ENCODE measurements around the gene CTSF.
"Not testable (repeated sequence)": the region's sequence is repeated elsewhere in the genome, so short reads cannot be mapped to it uniquely, and the experiment has no call there.

Gene CTSF

DNA sequence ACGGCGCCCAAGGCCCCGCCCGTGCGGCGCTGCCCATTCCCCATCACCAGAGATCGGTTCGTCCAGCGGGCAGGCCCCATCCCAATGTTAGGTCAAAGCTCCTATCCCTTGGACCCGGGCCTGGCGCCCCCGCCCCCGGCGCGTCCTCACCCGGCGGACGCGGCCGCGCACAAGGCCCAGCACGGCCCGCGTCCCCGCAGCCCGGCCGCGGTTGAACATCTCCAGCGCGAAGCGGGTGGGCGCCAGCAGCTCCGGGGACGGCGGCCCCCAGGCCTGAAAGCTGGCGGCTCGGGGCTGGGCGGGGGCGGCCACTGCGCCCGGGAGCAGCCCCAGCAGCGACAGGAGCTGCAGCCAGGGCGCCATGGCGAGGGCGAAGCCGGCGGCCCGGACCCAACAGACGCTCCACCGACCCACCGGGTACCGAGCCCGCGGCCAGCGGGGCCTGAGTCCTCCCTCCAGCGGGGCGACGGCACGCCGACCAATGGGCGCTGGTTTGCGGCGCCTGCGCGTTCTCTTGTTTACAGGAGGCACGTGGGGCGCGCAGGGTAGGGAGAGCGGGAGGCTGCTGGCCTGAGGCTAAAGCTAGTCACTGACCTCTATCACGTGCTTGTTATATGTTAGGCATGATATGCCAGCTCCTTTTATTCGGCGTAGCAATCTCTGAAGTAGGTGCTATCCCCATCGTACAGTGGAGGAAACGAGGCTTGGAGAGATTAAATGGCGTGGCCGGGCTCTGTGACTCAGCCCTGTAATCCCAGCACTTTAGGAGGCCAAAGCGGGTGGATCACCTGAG, at the start of gene CTSF:
Gene CTSF, minus strand, starts transcription at position 483 of the 793 bp plus-strand sequence. Its CDS starts 120 bp downstream, at position 363.
- peak; percentile 74 for DNase-seq

DNA sequence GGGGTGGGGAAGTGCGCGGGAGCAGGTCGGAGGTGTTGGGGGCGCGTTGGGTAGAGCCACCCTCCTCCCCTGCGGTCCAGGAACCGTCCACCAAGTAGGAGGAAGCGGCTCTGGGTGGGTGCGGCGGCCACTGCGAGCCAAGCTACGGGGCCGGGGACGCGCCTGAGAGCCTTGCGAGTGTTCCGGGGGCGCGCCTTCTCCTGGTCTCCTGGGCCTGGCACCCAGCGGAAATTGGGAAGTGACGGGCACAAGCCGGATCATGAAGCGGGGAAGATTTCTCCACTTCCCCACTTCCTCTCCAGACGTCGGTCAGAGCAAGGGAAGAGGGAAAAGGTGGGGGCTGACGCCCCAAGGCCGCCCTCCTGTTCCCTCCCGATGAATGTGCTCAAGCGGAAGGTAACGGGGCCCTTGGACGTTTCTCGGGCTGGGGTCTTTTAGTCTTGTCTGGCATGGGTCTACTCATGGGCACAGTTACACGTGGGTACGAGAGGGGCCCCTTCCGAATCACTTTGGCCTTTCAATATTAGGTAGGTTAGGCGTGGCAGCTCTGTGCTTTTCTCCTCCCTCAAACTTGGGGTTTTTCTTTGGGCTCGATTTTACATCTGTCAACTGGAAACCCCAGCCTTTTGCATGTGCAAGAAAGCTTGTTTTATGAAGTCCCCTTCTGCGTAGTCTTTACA, 48.9 kb upstream of the CTSF start:
- DNase-seq = no peak

DNA sequence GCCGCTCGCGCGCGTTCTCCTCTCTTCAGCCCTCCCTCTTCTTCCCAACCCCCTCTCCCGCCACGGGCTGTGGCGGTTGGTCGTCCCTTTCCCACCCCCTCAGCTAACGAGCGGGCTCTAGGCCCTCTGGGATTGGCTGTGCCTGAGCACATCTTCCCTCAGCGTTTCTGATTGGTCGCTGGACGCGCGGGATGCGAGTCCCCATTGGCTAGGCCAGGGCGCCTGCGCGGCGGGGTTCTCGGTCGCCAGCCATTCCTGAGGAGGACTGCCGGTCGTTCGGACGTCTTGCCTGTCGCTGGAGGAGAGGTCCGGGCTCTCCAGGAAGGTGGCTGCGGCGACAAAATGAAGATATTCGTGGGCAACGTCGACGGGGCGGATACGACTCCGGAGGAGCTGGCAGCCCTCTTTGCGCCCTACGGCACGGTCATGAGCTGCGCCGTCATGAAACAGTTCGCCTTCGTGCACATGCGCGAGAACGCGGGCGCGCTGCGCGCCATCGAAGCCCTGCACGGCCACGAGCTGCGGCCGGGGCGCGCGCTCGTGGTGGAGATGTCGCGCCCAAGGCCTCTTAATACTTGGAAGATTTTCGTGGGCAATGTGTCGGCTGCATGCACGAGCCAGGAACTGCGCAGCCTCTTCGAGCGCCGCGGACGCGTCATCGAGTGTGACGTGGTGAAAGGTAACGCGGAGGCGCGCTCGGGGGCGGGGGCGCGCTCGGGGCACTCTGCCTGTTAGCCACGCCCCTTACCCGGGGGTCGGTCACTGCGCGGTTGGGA, 48.2 kb upstream of the CTSF start, which contains the start of gene RBM14:
Gene RBM14, plus strand, starts transcription at position 252 of the 776 bp plus-strand sequence. Its CDS starts 91 bp downstream, at position 343.
- peak; percentile 100 for DNase-seq

DNA sequence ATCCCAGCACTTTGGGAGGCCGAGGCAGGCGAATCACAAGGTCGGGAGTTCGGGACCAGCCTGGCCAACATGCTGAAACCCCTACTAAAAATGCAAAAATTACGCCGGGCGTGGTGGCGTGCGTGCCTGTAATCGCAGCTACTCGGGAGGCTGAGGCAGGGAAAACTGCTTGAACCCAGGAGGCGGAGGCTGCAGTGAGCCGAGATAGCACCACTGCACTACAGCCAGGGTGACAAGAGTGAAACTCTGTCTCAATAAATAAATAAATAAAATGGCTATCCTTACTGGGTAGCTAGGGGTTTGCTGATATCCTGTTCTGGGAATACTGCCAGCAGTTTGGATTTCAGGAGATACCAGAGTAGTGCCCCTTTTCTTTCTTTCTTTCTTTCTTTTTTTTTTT, 45.7 kb upstream of the CTSF start:
- DNase-seq = no peak

DNA sequence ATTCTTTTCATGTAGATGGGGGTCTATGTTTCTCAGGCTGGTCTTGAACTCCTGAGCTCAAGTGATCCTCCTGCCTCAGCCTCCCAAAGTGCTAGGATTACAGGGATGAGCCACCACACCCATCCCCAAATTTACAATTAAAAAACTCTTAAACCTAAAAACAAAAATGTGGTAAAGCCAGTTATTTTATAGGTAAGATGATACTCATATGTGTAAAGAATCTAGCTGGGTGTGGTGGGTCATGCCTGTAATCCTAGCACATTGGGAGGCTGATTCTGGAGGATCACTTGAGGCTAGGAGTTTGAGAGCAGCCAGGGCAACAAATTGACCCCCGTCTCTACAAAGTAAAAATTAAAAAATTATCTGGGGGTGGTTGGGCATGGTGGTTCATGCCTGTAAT, 44.1 kb upstream of the CTSF start:
- no peak for DNase-seq

DNA sequence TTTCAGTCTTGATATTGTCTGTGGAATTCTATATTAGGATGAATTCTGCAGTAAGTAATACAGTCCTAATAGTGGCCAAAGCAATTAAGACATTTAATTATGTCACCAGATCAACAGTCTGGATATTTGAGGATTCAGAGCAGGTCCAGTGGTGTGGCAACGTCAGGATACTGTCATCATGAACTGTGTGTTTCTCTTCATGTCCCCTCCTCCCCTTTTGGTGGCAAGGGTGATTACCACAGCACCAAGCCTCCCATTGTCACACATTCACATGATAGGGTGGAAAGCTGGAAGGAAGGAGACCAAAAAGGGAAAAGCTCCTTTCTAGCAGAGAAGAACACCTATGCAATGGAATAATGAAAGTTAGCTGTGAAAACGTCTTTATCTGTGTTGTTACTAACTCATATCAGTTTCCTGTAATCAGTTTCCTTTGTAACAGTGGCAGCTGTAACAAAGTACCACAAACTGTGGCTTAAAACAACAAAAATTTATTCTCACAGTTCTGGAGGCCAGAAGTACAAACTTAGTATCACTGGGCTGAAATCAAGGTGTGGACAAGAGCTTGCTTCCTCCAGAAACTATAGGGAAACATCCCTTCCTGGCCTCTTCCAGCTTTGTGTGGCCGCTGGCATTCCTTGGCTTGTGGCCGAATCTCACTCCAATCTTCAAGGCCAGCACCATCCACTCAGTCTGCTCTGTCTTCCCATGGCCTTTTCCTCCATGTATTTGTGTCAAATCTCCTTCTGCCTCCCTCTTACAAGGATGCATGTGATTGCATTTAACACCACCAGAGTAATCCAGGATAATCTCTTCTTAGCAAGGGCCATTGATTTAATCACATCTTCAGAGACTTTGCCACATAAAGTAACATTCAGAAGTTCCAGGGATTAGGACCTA, 41.6 kb upstream of the CTSF start:
- no peak for DNase-seq

DNA sequence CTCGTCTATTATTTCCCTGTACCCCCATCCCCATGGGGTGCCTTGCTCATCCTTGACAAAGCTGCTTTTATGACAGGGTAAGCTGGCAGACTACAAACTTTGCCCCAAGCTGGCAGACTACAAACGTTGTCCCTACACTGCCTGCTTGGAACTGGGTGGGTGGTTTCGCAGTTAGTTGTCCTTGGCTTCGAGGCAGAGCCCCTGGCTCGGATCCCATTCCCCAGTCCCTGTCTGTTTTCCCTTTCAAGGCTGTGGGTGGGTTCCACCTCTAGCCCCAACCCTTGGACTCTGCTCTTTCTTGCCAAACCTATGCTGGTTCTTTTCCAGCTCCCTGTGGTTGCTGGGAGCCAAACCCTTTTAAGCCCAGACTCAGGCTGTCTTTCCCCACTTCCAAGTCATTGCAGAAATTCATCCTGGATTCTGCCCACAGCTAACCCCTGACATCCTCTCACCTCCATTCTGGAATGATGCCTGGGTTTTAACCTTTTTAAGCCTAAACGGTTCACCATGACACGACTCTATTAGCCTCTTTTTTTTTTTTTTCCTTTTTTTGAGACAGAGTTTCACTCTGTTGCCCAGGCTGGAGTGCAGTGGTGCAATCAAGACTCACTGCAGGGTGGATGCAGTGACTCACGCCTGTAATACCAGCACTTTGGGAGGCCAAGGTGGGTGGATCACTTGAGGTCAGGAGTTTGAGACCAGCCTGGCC, 38.9 kb upstream of the CTSF start:
- DNase-seq = no peak

DNA sequence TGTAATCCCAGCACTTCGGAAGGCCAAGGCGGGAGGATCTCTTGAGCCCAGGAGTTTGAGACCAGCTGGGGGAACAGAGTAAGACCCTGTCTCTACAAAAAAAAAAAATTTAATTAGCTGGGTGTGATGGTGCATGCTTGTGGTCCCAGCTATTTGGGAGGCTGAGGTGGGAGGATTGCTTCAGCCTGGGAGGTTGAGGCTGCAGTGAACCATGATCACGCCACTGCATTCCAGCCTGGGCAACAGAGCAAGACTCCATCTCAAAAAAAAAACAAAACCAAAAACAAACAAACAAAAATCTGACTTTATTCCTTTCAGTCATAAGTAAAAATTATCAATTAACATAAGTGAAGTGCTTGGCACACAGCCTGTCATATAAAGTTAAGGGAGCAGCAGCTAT, 38.2 kb upstream of the CTSF start:
- not testable (repeated sequence) for DNase-seq

DNA sequence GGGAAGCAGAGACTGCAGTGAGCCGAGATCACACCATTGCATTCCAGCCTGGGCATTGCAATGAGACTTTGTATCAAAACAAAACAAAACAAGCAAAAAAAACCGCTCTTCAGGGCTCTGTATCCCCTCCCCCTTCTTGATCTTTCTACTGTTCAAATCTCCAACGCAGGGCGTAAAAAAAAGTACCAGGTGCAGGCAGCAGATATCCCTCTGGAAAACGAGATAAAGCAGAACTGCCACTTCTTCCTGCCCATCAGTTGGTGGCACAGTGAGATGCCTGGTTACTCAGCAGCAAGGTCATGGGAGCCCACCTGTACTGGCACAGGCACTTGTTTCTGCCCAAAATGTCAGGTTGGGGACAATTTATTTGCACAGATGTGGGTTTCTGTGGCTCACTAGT, 35.7 kb upstream of the CTSF start:
- DNase-seq = no peak

DNA sequence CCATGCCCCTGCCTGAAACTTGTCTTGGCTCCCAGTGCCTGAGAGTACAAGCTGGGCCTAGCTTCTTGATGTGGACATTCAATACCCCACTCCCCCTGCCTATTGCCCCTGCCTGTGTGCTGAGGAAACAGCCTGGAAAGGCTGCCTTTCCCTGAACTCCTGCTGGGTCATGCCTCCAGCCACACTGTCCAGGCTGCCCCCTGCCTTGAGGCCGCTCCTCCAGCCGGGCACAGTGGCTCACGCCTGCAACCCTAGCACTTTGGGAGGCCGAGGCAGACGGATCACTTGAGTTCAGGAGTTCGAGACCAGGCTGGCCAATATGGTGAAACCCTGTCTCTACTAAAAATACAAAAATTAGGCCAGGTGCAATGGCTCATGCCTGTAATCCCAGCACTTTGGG, 34.7 kb upstream of the CTSF start:
- DNase-seq = no peak

DNA sequence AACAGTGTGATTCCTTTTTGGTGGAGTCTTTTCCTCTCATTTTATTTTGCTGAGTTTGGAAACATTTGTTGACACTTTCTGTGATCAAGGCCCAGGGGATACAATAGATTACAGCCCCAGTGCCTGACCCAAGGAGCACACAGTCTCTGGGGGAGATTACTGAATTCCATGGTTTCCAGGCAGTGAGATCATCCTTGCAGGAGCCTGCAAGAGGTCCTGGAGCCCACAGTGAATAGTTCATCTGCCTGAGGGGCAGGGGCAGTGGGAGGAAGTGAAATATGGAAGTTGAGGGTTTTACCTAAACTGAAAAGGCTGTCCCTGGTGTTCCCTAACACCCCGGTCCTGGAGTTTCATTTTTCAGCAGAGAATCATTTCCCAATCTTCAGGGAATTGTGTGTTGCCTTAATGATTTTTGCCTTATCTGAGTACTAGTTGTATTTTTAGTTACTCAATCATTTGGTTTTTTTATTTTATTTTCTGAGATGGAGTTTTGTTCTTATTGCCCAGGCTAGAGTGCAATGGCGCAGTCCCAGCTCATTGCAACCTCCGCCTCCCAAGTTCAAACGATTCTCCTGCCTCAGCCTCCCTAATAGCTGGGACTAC, 32.3 kb upstream of the CTSF start:
- no peak for DNase-seq

DNA sequence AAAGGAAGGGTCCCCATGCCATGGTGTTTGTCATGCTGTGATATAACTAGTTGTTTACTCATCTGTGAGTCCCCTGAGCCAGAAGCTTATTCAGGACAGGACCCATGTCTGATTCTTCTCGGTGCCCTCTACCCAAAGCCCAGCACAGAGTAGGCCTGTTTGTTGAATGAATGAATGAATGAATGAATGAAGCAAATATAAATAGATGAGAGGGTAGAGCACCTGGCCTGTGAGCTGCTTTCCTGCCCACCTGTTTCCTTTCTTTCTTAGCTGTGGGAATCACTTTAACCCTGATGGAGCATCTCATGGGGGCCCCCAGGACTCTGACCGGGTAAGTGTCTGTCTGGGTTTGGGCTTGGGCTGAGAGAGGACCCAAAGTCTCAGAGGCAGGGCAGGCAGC, 31.8 kb upstream of the CTSF start:
- DNase-seq = no peak

DNA sequence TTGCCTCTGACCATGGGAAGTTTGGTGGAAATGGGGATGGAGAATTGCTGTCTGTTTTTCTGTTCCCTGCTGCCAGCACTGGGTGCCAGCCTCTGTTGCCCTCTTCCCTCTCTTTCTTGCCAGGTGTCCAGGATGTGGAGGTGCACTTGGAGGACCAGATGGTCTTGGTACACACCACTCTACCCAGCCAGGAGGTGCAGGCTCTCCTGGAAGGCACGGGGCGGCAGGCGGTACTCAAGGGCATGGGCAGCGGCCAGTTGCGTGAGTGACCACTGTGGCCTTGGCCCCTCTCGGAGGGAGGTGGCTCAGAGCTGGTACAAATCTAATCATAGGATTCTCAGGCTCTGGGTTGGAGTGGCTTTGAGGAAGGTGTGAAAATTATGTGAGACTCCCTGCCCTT, 30.6 kb upstream of the CTSF start:
- no peak for DNase-seq

DNA sequence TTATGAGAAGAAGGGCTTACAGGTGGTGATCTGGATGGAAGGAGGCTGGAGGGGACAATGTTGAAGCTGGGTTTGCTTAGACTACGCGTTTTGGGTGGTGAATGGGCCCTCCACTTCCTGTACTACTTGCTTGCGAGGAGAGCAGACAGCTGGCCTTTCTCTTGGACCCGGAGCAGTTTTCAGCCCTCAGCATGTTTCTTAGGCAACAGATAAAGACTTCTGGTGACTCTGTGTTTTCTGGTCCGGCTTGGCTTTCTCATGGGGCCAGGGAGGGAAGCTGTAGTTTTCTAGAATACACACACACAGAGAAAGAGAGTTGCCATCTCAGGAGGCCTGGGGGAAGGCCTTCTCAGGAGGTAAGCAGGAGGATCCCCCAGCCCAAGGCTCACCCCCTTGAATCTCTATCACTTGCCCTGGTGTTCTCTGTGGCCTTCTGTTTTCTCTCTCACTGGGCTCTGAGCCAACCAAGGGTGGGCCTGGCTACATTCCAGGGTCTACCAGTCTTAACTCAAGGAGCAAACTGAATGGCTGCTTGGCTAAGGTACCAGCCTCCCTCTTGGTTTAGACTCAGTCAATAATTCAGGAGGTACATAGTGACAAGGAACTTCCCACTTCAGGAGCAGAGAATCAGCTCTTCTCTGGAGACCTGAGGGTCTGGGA, 27.0 kb upstream of the CTSF start:
- no peak for DNase-seq

DNA sequence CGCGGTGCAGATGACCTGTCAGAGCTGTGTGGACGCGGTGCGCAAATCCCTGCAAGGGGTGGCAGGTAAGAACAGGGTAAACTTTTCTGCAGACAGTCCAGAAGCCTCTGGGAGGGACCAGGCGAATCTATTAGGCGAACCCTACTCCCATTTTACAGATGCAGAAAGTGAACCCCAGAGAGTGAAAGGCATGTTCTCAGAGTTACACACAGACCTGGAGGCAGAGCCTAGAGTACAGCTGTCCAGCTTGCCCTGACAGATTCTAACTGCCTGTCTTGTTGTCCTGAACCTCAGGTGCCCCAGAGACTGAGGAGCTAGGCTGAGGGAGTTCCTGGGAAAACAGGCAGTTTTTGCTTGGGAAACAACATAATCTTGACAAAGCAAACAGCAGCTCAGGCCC, 25.2 kb upstream of the CTSF start:
- no peak for DNase-seq

DNA sequence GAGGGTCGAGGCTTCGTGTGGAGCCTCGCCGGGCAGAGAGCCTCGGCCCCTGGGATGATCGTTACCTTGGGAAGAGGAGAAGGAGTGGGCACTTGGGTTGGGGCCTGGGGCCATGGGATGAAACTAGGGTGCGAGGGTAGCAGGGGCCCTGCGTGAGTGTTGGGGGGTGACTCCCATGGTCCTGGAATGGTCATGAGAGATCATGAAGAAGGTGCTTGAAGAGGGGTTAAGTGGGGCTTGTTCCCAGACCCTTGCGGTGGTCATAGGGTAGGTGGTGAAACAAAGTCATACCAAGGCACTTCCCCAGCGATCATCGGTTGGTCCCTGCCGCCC, 24.9 kb upstream of the CTSF start:
- DNase-seq = peak; percentile 21

DNA sequence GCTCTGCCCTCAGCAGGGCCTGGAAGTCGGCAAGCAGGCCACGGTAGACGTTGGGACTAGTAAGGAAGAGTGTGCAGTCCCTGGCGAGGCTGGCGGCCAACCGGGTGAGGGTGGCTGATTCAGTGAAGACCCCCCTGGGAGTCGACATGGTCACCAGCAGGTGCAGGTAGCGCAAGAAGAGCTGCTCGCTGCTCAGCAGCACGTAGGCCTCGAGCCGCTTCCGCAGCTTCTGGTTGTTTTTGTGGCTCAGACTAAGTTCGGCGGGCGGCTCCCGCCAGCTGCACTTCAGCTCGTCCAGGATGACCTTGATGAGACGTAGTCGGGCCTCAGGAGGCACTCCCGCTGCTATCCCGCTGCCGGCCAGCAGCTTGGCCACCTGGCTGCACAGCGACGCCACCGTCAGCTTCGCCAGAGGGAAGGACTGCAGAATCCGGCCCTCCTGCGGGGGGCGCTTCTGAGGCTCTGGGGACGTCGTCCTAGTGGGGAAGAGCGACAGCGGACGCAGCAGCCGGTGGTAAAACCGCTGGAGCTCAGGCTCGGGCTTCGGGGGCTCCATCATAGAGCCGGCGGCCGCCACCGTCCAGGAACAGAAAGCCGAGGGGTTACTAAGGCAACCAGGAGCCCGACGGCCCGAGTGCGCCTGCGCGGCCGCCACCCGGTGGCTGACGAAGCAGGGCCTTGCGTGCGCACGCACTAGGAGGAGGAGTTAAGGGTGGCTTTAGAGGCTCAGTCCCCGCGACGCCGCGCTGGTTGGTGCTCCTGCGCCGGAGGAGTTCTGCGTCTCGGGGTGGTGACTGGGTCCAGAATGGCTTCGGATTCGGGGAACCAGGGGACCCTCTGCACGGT, 24.3 kb upstream of the CTSF start, which contains the start of the genes CCDC87 and CCS:
Gene CCDC87, minus strand, starts transcription at position 607 of the 846 bp plus-strand sequence. Its CDS starts 48 bp downstream, at position 559.
Gene CCS, plus strand, starts transcription at position 729 of the 846 bp plus-strand sequence. Its CDS starts 77 bp downstream, at position 806.
- peak; percentile 99 for DNase-seq

DNA sequence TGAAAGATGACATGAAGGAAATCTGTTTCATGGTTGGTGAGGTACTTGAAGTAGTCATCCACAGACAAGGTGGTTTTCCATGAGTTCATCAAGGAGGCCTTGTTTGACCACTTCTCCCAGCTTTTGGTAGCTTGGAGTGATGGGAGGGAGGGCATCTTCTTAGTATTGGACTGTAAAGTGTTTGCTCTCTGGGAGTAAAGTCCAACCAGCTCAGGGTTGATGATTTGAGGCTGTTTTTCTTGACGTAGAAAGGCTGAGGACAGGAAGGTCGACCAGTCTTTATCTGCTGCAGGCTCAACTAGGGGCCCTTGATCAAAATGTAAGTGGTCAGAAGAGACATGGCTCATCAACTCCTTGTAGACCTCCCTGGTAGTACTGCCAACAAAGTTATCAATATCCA, 22.8 kb upstream of the CTSF start:
- DNase-seq = no peak

DNA sequence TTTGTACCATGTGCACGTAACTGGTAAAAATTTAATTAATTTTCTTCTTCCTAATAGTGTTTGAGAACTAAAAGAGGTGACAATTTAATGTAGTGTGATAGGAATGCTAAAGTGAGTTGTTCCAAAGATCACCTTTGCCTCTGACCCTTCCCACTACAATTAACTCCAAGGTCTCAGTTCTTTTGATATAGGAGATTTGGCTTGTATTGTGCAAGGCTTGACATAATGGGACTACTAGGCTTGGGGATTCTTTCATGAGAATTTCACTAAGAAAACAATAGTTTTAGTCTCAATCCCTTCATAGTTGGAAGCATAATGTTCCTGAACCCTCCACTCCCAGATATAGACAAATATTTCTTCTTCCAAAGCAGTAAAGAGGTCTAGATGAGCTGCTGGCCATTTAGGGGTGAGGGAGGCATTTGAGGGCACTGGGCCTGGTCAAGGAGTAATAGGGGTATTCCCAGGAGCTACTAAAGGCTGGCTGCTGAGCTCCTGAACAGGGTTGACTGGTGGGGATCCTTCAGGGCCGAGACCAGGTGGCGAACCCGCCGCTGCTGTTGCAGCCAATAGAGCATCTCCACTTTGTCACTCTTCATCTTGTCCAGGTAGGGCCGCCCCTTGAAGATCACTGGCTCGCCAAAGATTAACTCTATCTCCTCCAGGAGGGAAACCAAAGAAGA, 21.7 kb upstream of the CTSF start:
- no peak for DNase-seq

Measured in RPMI8226 (cell line).